COLO668 (cell line): ENCODE measurements around the gene DOCK9.

Experiments
- DNase-seq: peaks from one replicate; lab custom pipeline; 2025; ENCODE audit not compliant: unreplicated experiment; lab: John Stamatoyannopoulos, UW

DOCK9 gene

DNA sequence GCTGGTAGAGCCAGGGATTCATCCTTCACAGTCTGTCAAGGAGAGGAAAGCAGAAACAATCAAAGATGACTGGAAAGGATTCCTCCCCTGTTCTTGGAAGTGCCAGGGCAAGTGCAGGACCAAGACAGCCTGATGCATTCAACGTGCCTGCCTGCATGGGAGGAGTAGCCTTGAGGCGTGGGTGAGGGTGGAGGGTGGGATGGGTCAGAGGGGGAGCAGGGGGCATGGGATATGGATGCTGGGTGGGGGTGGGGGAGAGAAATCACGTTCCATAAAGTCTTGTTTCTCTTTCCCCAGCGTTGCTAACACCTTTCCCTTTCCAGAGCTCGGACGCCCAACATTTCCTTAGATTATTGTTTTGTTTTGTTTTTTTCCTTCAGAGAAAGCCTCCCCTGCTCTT is 117.4 kb downstream of the DOCK9 start:
- DNase-seq = no peak

- DNase-seq = no peak
Observed at GRCh38 chr13:98858191-98858590, 119.7 kb downstream of the DOCK9 start.

- DNase-seq = no peak
Observed at GRCh38 chr13:98856983-98857382, 120.9 kb downstream of the DOCK9 start.

- DNase-seq = no peak
Observed at GRCh38 chr13:98854448-98854847, 123.4 kb downstream of the DOCK9 start.

DNA sequence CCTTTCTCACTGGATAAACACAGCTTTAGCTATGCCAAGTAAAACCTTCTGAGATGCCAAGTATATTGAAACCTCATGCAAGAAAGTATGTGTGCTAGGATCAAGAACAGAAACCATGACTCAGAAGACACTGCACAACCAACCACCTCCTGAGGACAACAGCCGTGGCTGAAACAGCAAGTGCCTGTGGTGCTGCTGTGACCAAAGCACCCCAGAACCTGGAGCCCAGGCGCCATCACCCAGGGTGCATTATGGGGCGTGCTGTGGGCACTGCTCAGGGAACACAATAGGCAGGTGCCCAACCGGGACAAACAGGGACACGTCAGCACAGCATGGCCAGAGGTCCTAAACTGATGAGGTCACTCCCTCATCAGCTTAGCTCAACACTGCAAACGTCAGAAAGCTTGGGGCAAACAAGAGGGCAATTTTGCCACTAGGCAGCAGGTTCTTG is 124.1 kb downstream of the DOCK9 start:
- DNase-seq = no peak

- no peak for DNase-seq
Observed at GRCh38 chr13:98851276-98851675, 126.6 kb downstream of the DOCK9 start.

DNA sequence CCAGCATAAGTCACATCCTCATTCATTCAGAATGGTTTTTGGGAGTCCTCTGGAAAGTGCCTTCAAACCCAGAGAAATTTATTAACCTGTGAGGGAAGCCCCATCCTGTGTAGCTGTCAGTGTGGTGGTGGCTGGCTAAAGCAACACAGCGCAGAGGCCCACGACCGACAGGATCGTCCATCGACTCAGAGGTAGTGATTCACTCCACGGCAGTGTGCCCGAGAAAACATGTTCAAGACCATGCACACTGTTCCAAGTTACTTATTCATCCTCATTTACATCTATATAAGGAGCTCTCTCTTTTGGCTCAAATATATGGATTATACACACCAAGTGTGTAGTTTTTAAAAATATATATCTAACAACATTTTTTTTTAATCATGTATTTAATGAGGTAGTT is 129.1 kb downstream of the DOCK9 start:
- no peak for DNase-seq

DNA sequence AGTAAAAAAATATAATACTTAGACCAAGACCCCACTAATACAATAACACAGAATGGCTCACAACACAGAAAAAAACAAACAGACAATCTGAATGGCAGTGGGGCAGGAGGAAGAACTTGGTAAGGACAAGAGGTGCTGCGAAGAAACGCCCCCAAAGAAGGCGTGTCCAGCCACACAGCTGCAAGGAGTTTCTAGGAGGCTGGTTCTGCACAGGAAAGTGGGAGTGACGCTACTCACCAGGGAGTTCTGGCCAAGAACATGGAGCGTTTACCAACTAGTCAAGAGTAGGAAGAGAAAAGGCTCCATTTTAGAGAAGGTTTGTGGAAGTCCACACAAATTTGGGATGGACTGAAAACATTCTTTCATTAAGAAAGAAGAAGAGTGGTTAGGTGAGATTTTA is 130.1 kb downstream of the DOCK9 start:
- DNase-seq = no peak

DNA sequence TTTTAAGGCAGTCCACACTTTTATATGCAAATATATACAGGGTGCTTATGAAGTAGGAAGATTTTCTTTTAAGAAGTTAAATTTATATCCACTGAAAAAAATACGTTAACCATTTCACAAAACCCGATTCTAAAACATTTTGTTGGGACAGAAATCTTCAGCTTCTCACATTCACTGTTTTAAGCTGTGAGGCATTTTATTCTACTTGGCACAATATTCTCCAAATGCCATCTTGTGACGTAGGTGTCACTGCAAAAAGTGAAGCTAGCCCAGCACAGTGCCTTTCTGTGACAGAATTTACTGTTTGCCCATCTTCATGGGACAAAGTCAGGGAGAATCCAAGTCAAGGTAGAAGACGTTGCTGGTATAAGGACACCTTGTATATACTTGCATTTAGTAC is 130.9 kb downstream of the DOCK9 start:
- no peak for DNase-seq

- no peak for DNase-seq
Observed at GRCh38 chr13:98846521-98846920, 131.3 kb downstream of the DOCK9 start.

- DNase-seq = no peak
Observed at GRCh38 chr13:98845742-98846141, 132.1 kb downstream of the DOCK9 start.

GRCh38 chr13:98844021-98844420 is 133.8 kb downstream of the DOCK9 start:
- DNase-seq = no peak

DNA sequence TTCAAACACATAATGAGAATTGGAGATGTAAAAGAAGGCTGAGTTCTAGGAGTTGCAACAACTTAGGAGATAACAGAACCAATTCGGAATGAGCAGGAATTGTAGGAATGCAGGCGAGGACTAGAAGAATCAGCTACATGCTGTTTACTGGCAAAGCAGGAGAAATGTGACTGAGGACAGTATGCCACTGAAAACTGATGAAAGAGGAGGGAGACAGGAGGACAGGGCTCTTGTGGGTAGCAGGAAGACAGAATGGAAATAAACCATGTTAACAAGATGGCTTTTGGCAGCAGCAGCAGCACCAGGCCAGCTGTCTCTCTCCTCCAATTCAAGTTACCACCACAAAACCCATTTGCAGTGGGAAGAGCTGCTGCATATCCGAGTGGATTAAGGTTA is 134.4 kb downstream of the DOCK9 start:
- no peak for DNase-seq

- peak; percentile 94 for DNase-seq
Observed at GRCh38 chr13:98842858-98843481, 134.9 kb downstream of the DOCK9 start.

DNA sequence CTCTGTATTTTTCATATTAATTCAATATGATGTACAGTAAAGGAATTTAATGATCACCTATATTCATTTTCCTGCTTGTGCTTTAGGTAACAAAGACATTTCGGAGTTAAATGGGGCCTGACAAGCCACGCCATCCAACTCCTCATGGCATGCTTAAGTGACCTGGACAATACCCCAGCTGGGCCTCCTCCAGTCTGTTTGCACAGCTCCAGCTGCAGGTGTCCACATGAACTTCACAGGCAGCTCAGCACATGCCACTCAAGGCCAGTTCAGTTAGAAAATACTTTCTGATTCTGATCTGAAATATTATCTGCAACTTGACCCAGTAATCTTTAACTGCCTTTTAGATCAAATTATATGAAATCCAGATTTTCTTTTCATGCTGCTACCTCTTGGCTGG is 135.8 kb downstream of the DOCK9 start:
- DNase-seq = peak; percentile 94

DNA sequence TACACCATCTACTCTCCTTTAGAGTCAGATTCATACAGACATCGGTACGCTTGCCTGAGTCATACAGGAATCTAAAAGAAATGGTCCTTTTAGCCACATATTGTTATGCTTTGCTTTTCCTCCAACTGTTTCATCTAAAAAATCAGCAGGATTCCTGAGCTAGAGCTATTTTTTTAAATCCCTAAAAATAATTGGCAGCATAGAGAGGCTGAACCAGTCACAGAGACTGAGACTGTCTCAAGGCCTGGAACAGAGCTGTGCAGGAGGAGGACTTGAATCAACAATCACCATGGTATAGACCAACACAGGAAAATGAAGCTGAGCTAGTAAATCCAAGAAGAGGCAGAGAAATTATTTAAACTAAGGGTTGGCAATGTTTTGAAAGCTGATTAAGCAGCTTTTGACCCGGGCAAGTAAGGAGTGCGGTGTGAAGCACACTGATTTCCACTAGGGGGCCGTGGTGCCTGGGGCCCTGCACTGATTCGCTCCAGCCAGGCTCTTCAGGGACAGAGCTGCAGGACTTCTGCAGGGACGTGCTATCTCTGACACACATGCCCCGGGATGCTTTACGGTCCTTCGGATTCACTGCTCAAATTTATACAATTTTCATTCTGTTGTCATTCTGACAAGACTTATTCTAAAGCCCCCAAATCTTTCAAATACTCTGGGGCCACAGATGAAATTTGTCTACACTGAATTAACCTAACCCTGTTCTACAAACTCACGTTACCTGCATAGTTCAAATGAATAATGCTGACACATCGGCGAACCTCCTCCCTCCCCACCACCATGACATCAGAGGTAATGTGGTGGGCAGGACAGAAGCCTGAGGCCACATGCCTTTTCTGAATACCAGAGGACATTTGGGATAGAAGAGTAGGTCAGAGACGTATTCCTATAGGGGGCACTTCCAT is 137.8 kb downstream of the DOCK9 start:
- DNase-seq = peak; percentile 51

DNA sequence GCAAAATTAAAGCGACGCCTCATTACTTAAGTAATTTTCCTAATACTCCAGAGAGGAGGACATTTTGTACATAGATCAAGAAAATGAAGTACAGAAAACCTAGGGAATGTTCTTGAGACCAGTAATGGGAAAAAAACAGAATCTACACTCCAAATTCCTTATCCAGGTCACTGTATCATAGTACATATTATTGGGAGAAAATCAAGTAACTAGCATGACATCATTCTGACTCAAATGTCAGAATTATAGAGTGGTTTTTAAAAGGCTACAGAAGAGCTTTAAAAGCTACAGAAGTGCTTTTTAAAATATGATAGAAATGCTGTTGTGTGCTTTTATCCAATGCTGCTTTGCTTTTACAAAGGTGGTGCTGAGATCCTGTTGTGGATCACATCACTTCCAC is 139.1 kb downstream of the DOCK9 start:
- DNase-seq = no peak

GRCh38 chr13:98837896-98838295 is 140.0 kb downstream of the DOCK9 start:
- no peak for DNase-seq

GRCh38 chr13:98835156-98835555 is 142.7 kb downstream of the DOCK9 start:
- peak; percentile 68 for DNase-seq

- no peak for DNase-seq
Observed at GRCh38 chr13:98834254-98834960, 143.5 kb downstream of the DOCK9 start.

DNA sequence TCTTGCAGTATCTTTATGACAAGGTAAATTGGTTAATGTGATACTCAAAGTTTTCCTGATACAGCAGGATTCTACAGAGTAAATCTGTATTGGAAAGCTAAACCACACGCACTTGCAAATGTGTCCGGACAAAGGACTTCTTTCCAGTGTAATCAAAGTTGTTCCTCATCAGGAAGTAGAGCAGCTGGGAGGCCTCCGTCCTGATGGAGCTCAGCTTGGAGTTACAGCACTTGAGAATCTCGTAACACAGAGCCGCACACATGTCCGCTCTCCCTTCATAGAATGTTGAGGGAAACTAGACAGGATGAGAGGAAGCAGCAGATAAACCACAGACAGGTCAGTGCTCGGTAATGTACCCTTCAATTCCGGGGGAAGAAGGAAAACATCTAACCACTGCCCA is 146.6 kb downstream of the DOCK9 start:
- DNase-seq = no peak

DNA sequence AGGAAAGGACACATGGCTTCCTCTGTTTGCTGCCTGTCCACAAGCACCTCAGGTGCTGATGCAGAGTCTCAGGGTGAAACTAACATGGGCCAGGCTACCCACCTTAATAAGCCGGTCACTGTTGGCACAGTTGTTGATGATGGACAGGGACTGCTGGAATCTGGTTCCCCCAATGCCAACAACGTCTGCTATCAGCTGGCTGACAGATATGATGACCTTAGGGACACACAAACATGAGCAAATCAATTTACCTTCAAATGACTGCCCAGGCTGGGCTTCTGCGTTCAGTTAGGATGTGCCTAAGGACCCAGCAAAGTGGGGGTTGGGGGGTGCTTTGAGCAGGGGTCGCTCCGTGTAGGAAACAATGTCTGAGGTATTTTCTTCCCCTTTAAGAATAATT is 148.3 kb downstream of the DOCK9 start:
- no peak for DNase-seq
